ENCODE results near the gene METAP1D.

DNA sequence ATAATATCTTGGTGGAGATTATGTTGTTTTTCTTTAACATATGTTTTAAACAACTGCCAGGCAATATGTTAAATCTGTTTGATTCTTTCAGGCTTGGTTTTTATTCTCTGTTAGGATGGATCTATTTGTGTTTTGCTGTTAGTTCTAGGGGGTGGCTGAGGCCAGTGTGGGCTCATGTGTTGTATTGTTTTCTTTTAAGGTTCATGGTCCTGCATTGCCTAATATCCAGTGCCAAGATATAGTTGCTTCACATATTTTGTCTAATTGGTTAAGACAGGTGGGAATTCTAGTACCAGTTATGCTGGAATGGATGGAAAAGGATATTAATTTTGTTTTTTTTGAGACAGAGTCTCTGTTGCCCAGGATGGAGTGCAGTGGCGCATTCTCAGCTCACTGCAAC is 7.6 kb downstream of the METAP1D start:
- TF ChIP-seq POLR2AphosphoS5 (IDR thresholded peaks at IDR 0.05) (no peak), POLR2A (IDR thresholded peaks at IDR 0.05) (no peak)
- TF ChIP-seq, protein P1, sequence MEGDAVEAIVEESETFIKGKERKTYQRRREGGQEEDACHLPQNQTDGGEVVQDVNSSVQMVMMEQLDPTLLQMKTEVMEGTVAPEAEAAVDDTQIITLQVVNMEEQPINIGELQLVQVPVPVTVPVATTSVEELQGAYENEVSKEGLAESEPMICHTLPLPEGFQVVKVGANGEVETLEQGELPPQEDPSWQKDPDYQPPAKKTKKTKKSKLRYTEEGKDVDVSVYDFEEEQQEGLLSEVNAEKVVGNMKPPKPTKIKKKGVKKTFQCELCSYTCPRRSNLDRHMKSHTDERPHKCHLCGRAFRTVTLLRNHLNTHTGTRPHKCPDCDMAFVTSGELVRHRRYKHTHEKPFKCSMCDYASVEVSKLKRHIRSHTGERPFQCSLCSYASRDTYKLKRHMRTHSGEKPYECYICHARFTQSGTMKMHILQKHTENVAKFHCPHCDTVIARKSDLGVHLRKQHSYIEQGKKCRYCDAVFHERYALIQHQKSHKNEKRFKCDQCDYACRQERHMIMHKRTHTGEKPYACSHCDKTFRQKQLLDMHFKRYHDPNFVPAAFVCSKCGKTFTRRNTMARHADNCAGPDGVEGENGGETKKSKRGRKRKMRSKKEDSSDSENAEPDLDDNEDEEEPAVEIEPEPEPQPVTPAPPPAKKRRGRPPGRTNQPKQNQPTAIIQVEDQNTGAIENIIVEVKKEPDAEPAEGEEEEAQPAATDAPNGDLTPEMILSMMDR (IDR thresholded peaks at IDR 0.05), result no peak

Data from stomach (tissue), 4 donors.